Epithelial cell of prostate (primary cell): ENCODE results near the gene ATXN2L.

Experiments
- DNase-seq: peaks from one replicate; pipeline ENCODE4 v3.0.0-alpha.2; 2011; ENCODE audit warnings: low read depth, low spot score
- H3K27ac ChIP-seq: fragments of 450-650 bp; 2 replicates; pipeline ENCODE4 v1.5.1; 2017; ENCODE audit warnings: mild to moderate bottlenecking

ATXN2L gene

GRCh38 chr16:28884045-28884444 lies 61.2 kb downstream of the ATXN2L start:
- DNase-seq: no peak
- no peak overlapping the region for H3K27ac ChIP-seq
